Panc1 (cell line): Measurements from ENCODE around the gene SERTAD4. TPM values are rescaled to one million over a fixed set of nuclear protein-coding genes. Genes with fewer than 3 reads are reported as not detected.

Experiments
- ATAC-seq: fragments of 200-7000 bp; cut with Tn5 transposase; 2 replicates; pipeline ENCODE4 v1.9.1; 2020; ENCODE audit warnings: mild to moderate bottlenecking, moderate library complexity
- BruUV-seq: library from RNA; stranded (reverse); fragments of 400-500 nt; replicated peaks from 2 replicates; lab custom pipeline; 2021; lab: Mats Ljungman, UMichigan
- CTCF ChIA-PET: fragments of 300-600 bp; sonication (Branson Sonifier 250); formaldehyde crosslinking; loops from one replicate; lab custom pipeline; 2022; ENCODE audit warnings: antibody characterized with exemption; lab: Charles Lee
- POLR2A ChIA-PET: fragments of 300-600 bp; sonication (Branson Sonifier 250); formaldehyde crosslinking; loops from one replicate; lab custom pipeline; 2022; ENCODE audit warnings: antibody characterized with exemption; lab: Charles Lee
- DNase-seq: peaks from one replicate; pipeline ENCODE4 v3.0.0-alpha.2; 2010; ENCODE audit warnings: low read depth, low spot score
- H3K27ac ChIP-seq: 2 replicates; pipeline ENCODE4 v1.5.1; 2011; ENCODE audit warnings: mild to moderate bottlenecking, low read length, inconsistent platforms
- H3K27me3 ChIP-seq: fragments of 200-500 bp; sonication (Bioruptor generic); 2 replicates; pipeline ENCODE4 v1.6.0; 2014; ENCODE audit warnings: low read length, inconsistent platforms; ENCODE audit not compliant: control insufficient read depth, insufficient read depth
- H3K36me3 ChIP-seq: fragments of 200-500 bp; sonication (Bioruptor generic); 2 replicates; pipeline ENCODE4 v1.5.1; 2014; ENCODE audit warnings: inconsistent platforms, mild to moderate bottlenecking, low read length, moderate library complexity; ENCODE audit not compliant: control insufficient read depth, insufficient read depth
- H3K4me1 ChIP-seq: 2 replicates; pipeline ENCODE4 v1.5.1; 2011; ENCODE audit warnings: inconsistent platforms, mild to moderate bottlenecking, low read length, moderate library complexity; ENCODE audit not compliant: control insufficient read depth, insufficient read depth
- H3K4me3 ChIP-seq, 2 experiments: 2 replicates each; pipeline ENCODE4 v1.5.1; 2011 to 2012; ENCODE audit warnings: low read depth in 2 of 2, low read length in 2 of 2, mild to moderate bottlenecking in 2 of 2, inconsistent platforms in 1 of 2, moderate library complexity in 1 of 2
- H3K9me3 ChIP-seq: fragments of 200-500 bp; sonication (Bioruptor generic); 2 replicates; pipeline ENCODE4 v1.5.1; 2014; ENCODE audit warnings: low read depth, mild to moderate bottlenecking, inconsistent platforms, low read length, moderate library complexity; ENCODE audit not compliant: control insufficient read depth, insufficient read depth
- POLR2AphosphoS5 ChIP-seq: IDR thresholded peaks from 2 replicates; pipeline ENCODE4 v1.6.1; 2012; ENCODE audit warnings: mild to moderate bottlenecking, low read depth, low read length, moderate library complexity
- SIN3A ChIP-seq: IDR thresholded peaks from 2 replicates; pipeline ENCODE4 v1.6.1; 2012; ENCODE audit warnings: low read depth, mild to moderate bottlenecking, low read length, moderate library complexity, borderline replicate concordance; ENCODE audit not compliant: insufficient read depth
- TCF7L2 ChIP-seq: IDR thresholded peaks from 2 replicates; pipeline ENCODE4 v1.6.1; 2011; ENCODE audit warnings: mild to moderate bottlenecking, low read depth, low read length, inconsistent platforms
- in situ Hi-C: cut with HindIII; loops from 2 replicates; pipeline ENCODE4 v1.10.0; 2016; ENCODE audit warnings: low sequenced_read_pairs, low pct_unique_long_range_greater_than_20kb
- intact Hi-C: fragments of 100-400 bp; cut with micrococcal nuclease; formaldehyde crosslinking; loops from one replicate; pipeline ENCODE4 v1.10.0; 2022; ENCODE audit not compliant: unreplicated experiment
- total RNA-seq: library from RNA; stranded (reverse); gene quantifications from one replicate; pipeline ENCODE4 v1.2.1, GENCODE V29; 2021; ENCODE audit not compliant: unreplicated experiment
- TF ChIP-seq, protein P1 (sequence below), 2 experiments: IDR thresholded peaks; 2 replicates each; pipeline ENCODE4 v1.6.1; 2011 to 2012; ENCODE audit warnings: low read depth in 2 of 2, control low read depth in 1 of 2, low read length in 1 of 2, mild to moderate bottlenecking in 1 of 2, moderate library complexity in 1 of 2; ENCODE audit not compliant: insufficient read depth in 1 of 2
- TF ChIP-seq, protein P2 (sequence below): fragments of 450-650 bp; IDR thresholded peaks from 2 replicates; pipeline ENCODE4 v1.5.1; 2017; ENCODE audit warnings: mild to moderate bottlenecking

Gene SERTAD4
- total RNA-seq, 1 experiment from 2014 or later: 0.31 TPM

DNA sequence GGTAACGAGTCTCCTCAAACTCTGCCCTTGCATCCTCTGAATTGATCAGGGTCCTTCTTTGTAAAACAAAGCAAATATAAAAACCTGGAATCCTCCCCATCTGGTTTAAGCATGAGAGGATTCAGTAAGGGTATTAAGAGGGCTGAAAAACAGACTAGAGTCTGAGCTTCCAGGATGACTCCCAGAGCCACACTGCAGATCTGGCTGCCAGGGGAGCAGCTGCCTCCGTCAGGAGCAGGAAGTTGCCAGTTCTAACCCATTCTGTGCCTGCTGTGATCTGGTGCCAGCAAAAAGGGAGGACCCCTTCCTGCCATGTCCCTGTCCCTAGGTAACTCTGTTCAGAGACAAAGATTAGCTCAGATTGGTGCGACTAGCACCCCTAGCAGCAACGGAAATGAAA lies 27.5 kb downstream of the SERTAD4 start:
- no peak for DNase-seq
- H3K27me3 ChIP-seq: no peaks in the 10 kb centered on the region
- no peaks in the 10 kb centered on the region for H3K36me3 ChIP-seq
- in situ Hi-C loops (no loop called here), intact Hi-C loops (no loop called here)
- no peak for ATAC-seq
- no peaks in the 10 kb centered on the region for H3K9me3 ChIP-seq
- ChIA-PET POLR2A (no interaction called here), CTCF (no interaction called here)
- TF ChIP-seq TCF7L2 (no peak), SIN3A (no peak), POLR2AphosphoS5 (no peak)
- TF ChIP-seq, protein P1, sequence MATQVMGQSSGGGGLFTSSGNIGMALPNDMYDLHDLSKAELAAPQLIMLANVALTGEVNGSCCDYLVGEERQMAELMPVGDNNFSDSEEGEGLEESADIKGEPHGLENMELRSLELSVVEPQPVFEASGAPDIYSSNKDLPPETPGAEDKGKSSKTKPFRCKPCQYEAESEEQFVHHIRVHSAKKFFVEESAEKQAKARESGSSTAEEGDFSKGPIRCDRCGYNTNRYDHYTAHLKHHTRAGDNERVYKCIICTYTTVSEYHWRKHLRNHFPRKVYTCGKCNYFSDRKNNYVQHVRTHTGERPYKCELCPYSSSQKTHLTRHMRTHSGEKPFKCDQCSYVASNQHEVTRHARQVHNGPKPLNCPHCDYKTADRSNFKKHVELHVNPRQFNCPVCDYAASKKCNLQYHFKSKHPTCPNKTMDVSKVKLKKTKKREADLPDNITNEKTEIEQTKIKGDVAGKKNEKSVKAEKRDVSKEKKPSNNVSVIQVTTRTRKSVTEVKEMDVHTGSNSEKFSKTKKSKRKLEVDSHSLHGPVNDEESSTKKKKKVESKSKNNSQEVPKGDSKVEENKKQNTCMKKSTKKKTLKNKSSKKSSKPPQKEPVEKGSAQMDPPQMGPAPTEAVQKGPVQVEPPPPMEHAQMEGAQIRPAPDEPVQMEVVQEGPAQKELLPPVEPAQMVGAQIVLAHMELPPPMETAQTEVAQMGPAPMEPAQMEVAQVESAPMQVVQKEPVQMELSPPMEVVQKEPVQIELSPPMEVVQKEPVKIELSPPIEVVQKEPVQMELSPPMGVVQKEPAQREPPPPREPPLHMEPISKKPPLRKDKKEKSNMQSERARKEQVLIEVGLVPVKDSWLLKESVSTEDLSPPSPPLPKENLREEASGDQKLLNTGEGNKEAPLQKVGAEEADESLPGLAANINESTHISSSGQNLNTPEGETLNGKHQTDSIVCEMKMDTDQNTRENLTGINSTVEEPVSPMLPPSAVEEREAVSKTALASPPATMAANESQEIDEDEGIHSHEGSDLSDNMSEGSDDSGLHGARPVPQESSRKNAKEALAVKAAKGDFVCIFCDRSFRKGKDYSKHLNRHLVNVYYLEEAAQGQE (IDR thresholded peaks at IDR 0.05; ENCODE audit: insufficient read depth in 1 of 2, low read depth in 2 of 2, low read length in 1 of 2): no peak
- TF ChIP-seq, protein P2, sequence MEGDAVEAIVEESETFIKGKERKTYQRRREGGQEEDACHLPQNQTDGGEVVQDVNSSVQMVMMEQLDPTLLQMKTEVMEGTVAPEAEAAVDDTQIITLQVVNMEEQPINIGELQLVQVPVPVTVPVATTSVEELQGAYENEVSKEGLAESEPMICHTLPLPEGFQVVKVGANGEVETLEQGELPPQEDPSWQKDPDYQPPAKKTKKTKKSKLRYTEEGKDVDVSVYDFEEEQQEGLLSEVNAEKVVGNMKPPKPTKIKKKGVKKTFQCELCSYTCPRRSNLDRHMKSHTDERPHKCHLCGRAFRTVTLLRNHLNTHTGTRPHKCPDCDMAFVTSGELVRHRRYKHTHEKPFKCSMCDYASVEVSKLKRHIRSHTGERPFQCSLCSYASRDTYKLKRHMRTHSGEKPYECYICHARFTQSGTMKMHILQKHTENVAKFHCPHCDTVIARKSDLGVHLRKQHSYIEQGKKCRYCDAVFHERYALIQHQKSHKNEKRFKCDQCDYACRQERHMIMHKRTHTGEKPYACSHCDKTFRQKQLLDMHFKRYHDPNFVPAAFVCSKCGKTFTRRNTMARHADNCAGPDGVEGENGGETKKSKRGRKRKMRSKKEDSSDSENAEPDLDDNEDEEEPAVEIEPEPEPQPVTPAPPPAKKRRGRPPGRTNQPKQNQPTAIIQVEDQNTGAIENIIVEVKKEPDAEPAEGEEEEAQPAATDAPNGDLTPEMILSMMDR: no peak
- no peak overlapping the region for H3K4me3 ChIP-seq
- no peak overlapping the region for H3K27ac ChIP-seq
- no TSS peak for BruUV-seq
- H3K4me1 ChIP-seq: no peaks in the 10 kb centered on the region

DNA sequence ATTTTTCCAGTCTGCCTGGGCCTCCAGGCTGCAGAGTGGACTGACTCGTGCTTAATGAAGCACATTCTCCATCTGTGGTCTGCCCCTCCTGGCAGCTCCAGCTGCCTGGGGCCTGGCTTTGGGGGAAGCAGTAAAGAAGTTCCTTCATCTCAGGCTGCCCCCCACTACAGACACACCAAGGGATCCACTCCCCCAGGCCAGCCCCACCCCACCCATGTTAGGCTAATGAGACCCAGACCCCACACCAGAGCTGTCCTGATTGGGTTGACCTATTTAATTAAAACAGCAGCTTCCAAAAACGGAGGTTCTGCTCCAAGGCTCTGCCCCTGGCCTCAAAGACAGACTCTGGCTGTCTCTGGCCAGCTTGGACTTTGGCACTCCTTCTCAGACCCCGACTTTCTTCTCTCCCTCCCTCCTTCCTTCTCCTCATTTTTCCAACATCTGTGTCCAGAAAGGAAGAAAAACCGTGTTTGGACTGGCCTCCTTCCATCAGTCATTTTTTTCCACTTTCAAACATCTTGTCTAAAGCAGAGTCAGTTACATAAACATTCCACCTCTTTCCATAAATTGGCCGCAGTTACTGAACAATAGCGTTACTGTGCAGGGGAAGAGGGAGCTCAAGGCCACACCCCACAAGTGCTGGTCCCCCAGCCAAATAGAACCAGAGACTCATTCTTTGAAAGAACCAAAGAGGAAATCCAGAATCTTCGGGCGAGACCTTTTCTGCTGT lies 29.7 kb downstream of the SERTAD4 start:
- no peak for DNase-seq
- no peaks in the 10 kb centered on the region for H3K27me3 ChIP-seq
- ChIA-PET POLR2A (no interaction called here), CTCF (no interaction called here)
- no peaks in the 10 kb centered on the region for H3K36me3 ChIP-seq
- intact Hi-C loops: no loop called here
- in situ Hi-C loops: no loop called here
- no peaks in the 10 kb centered on the region for H3K4me1 ChIP-seq
- no peak overlapping the region for H3K4me3 ChIP-seq
- TF ChIP-seq POLR2AphosphoS5: no peak
- no peak for TF ChIP-seq TCF7L2
- no peak for ATAC-seq
- BruUV-seq: no TSS peak
- H3K9me3 ChIP-seq: no peaks in the 10 kb centered on the region
- H3K27ac ChIP-seq: no peak overlapping the region

DNA sequence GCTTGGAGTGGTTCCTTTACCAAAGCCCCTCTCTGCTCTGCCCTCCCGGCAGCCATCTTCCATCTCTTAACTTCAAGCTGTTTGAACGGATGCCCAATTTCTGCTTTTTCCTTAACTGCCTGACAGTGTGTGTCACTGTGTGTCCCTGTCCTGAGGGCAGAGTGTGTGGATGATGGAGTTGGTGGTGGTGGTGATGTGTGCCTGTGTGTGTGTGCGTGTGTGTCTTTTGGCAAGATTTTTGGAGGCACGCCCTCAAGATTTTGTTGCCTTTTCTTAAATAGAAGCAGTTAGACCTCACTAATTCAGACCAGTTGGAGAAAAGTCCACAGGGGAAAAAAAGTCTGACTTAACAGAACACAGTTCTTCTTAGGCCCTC lies 30.3 kb downstream of the SERTAD4 start:
- no peaks in the 10 kb centered on the region for H3K27me3 ChIP-seq
- ChIA-PET CTCF (interaction anchor here (0.8 kb wide), 1 partner anchor 100 kb away, joined by 3 read pairs; no protein-coding TSS in a partner anchor), POLR2A (no interaction called here)
- H3K4me1 ChIP-seq: no peaks in the 10 kb centered on the region
- no peak overlapping the region for H3K27ac ChIP-seq
- BruUV-seq: no TSS peak
- H3K9me3 ChIP-seq: no peaks in the 10 kb centered on the region
- no peaks in the 10 kb centered on the region for H3K36me3 ChIP-seq
- in situ Hi-C loops: no loop called here
- ATAC-seq: no peak
- no peak for DNase-seq
- TF ChIP-seq, protein P2: no peak
- TF ChIP-seq TCF7L2 (no peak), SIN3A (no peak), POLR2AphosphoS5 (no peak)
- TF ChIP-seq, protein P1 (IDR thresholded peaks at IDR 0.05; ENCODE audit: insufficient read depth in 1 of 2, low read depth in 2 of 2, low read length in 1 of 2): no peak
- intact Hi-C loops: no loop called here
- H3K4me3 ChIP-seq: no peak overlapping the region
